Stimulated activated CD4-positive, alpha-beta T cell treated with anti-CD3 and anti-CD28 coated beads, Interleukin-15, amount 100 ng/mL, for 24 hours (primary cell): ENCODE results near the gene SLC44A1.

Experiments
- DNase-seq: peaks from one replicate; pipeline ENCODE4 v3.0.0-alpha.2; 2020

SLC44A1 gene

DNA sequence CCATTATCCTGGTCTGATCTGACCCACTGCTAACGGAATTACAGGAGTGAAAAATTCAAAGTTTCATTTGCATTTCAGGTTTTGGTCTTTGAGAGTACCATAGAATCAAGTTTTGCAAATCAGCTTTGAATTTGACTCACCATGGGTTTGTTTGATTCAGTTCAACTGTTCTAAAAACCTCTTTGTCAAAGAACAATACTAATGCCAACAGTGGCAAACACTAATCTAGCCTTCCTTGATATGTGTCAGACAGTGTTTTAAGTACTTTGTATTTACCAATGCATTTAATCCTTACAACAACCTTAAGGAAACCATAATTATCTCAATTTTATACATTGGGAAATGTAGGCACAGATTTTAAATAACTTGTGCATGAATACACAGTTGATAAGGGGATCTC is 193.3 kb downstream of the SLC44A1 start:
- no peak for DNase-seq

DNA sequence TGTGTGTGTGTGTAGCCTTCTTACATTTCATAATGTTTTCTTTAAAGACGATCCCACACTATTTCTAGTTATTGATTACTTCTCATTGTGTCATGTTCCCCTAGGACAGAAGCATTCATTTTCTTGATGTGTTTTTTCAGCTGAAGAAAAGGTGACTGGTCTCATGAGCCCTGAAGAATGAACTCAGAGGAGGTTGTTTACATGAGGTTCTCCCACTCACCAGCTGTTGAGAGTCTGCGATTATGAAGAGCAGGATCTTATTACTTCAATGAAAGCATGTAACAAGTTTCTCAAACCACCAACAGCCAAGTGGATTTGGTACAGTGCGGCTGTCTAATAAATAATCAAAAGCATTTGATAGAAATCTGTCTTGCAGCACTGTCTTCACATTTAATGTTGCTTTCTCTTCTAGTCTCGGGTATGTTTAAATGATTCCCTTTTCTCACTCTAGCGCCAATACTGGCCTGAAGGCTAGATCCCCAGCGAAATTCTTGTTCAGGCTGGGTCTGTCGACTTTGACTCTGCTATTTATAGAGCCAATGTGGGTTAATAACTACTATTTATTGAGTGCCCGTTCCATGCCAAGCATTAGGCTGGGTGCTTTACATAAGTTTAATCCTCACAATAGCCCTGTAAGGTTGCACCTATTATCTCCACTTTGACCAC is 193.8 kb downstream of the SLC44A1 start:
- DNase-seq, result no peak

DNA sequence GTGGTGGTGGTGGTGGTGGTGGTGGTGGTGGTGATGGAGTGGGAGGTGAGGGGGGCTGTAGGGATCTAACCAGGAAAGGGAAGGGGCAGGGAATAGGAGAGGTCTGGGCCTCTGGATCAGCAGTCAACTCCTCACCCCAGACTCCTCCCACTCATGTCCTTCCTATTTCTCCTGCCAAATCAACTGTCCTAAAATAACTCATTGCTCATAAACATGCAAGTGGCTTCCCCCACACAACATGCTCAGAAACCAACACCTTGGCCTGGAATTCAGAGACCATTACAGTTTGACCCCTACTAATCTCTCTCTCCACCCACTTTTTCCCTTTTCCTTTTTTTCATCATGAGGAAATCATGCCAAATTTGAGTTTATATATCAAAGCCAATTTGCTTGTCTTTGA is 195.0 kb downstream of the SLC44A1 start:
- no peak for DNase-seq

DNA sequence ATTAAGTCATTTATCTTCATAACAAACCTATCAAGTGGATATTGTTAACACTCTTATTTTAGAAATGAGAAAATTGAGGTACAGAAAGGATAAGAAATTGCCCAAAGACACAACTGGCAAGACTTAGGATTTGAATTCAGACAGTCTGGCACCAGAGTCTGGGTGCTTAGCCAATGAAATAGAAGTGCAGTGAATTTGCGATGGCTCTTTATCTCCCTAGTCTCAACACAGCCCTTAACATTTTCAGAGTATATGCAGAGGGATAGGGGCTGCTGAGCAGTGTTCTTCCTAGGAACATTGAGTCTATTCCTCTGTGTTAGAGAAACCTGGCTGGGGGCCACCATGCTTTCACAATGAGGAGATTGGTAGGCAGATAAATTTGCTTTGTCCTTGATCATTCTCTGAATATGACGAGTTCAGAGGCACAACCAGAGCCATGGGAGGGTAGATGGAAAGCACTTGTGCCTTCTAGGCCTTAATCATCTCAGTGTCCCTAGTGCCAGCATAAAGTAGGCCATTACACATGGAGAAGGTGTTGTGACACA is 197.2 kb downstream of the SLC44A1 start:
- DNase-seq, result no peak

DNA sequence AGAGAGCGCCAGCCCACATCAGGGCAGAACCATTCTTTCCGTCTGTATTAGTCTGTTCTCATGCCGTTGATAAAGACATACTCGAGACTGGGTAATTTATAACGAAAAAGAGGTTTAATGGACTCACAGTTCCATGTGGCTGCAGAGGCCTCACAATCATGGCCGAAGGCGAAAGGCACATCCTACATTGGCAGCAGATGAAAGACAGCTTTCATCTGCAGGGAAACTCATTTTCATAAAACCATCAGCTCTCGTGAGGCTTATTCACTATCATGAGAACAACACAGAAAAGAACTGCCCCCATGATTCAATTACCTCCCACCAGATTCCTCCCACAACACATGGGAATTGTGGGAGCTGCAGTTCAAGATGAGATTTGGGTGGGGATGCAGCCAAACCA is 198.7 kb downstream of the SLC44A1 start:
- DNase-seq, result no peak

DNA sequence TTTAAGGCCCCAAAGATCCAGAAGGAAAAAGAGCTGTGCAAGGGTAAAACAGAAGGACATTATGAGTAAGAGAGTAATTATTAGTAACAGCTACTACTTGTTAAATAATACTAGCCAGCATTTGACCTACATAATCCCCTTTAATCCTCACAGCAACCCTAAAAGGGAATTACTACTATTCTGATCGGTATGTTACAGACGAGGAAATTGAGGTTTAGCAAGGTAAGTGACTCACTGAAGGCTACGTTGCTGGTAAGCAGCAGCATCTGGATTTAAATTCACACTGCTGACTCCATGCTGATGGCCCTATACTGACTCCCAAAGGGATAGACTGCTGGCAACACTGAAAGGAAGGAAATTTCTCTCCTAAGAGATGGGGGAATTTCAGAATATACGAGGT is 199.7 kb downstream of the SLC44A1 start:
- DNase-seq, result no peak

DNA sequence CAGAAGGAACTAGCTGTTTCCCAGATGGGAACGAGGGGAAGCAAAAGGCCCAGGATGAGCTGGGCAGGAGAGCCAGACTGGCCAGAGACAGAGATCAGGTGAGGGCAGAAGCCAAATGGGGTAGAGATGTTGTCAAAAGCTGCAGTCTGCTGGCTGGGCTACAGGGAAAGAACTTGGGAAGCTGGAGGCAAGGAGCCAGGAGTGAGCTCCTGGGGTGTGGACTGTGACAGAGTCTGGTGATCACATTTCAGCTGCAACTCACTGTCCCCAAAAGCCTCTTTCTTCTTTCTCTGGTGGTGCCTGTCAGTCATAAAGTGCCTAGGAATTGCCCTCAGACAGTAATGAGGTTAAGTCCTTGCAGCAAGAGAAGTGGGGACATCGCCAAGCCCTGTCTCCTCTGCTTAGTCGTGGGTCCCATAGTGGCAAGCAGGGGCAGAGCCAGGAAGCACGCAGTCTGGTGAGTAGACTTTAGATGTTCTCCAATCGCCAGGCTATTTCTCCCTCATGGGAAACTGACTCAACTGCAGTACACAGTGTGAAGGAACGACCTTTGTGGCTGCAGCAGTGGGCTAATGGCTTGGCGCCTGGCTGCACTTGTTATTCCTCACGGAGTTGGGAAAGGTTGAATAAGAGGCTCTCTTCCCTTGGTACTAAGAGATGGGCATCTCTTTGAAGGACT is 200.9 kb downstream of the SLC44A1 start:
- DNase-seq, result no peak

DNA sequence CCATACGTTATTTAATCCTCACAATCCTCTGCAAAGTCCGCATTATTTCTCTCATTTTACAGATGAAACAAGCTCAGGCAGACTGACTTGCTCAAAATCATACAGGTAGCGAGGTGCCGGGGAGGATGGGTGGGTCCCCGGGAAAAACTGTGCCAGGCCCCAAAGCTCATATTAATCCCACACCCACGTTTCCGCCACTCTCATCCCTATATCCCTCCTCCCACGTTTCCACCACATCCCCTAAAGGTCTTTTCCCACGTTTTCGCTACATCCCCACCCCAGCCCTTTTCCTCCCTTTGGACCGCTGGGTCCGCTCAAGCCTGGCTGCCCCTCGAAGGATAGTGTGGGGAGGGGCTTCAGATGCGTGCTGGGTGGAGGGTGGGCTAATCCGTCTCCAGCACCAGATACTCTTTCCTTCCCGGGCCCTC is 202.9 kb downstream of the SLC44A1 start:
- no peak for DNase-seq

DNA sequence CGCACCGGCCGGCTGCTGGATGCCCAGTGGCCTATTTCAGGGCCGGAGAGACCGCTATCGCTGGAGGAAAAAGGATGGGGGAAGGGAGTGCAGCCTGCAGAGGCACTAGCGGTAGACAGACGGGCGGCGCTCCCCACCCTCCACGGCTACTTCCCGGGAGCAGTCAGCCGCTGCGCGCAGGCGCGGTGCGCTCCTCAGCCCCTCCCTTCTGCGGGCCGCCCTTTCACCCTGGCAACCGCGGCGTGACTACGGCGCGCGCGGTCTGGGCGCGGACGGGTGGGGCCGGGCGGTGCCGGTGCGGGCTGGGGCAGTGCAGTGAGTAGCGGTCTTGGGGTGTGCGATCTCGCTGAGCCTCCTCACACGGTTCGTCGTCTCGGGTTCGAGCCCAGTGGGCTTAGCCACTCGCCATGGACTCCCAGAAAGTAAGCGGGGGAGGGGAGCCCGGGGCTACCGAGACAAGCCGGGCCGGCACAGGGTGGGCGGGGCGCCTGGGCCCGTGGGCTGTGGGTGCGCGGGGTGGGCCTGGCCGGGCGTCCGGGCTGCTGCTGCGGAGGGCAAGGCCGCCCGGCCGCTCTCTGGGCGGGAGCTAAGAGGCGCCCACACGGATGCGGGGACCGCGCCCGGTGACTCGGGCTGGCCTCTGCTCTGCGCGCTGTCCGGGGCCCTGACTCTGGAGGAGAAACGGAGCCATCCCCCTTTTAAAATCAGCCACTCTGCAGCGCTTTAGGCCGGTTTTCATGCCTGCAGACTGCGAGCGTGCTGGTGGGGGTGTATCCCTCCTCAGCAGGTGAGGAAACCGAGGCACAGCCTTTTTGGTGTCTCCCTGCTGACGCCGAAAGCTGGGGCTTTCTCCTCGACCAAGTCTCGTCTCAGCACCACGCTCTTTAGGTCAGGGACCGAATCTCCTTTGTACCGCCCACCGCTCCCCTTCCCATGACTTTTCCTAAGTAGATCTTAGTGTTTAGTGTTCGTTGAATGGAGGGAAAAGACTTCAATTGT is 203.7 kb downstream of the SLC44A1 start, which contains the start of gene FSD1L:
FSD1L (plus strand) TSS at position 221 of the 999 bp plus-strand sequence; CDS start at position 408, 187 bp downstream.
- peak; percentile 92 for DNase-seq

DNA sequence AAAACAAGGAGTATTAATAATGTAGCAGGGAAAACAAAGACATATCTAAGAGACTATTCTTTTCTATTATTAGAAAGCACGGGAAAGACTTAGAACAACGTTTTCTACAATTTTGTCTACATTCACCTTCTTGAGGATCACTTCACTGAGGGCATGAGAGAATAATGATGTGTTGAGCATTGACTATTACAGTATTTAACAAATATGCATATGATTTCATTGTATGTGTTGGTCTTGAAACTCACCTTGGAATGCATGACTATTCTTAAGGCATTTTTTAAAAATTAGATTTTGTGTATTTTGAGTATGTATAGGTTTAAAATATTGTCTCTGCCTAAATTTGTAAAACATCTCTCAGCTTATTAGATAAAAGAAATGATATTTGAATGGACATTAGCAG is 204.6 kb downstream of the SLC44A1 start:
- no peak for DNase-seq

DNA sequence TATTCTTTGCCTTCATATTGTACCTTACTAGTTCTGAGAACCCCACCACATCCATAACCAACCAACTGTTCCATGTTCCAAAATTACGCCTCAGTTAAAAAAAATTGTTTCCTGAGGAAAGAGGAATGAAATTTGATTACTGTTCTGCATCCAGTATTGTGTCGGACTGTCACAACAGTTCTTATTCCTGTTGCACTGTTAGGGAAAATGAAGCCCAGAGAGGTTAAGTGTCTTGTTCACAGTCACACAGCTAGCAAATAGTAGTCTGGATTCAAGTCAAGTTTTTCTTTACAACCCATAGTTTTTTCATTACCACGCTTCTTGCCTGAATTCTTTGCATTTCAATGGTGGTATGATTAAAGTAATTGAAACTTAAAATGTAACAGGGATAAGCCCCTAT is 207.7 kb downstream of the SLC44A1 start:
- DNase-seq, result no peak

DNA sequence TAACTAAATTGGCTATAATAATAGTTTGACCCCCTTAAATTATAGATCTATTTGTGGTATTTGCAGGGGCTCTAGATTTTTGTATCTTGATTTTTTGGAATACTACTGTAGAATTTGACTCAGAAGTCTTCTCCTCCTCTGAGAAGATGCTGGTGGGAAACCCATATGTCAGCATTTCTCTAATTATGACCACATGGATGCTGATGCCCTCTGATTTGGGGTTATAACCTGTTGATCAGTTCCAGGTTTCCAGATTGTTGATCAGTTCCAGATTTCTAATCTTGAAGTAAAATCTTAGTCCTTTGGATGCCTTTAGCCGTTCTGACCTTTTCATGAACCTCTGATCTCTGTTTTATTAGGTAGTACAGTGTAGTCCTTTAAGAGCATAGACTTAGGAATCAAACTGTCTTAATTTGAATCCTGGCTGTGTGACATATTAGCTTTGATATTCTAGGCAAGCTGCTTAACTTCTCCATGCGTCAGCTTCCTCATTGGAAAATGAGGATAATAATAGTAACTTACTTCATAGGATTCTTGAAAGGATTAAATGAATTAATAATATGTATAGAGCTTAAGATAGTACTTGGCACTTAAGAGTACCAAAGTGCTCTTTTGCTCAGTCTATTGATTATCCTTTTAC is 211.5 kb downstream of the SLC44A1 start:
- DNase-seq, result no peak

DNA sequence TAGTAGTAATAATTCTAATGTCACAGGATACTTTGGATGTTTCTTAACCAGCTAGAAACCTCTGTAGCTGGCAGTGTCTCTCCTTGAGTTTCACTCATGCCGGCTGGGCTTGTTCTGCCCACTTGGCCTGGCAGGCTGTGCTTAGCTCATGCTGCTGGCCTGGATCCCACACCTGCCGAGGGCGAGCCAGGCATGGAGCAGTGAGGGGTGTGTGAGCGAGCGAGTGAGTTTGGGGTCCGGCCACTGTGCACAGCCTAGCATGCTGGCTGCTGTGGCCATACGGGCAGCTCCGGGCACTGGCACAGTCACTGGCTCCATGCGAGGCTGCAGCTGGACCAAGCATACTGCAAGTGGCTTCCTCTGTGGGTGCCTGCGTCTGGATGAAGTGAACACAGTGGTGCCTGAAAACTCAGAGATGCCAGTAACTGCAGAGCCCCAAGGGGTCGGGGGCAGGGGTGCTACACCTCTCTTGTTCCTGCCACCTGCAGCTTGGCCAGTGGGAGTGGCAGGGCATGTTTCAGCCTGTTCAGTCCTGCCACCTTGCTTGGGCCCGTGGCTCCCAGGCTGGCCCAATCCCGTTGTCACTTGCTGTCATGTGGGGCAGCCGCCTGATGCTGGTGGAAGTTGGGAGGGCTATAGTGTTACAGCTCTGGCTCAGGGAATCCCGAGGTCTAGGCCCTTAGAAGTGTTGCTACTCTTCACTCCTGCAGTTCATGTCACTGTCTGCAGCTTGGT is 213.3 kb downstream of the SLC44A1 start:
- DNase-seq, result no peak

DNA sequence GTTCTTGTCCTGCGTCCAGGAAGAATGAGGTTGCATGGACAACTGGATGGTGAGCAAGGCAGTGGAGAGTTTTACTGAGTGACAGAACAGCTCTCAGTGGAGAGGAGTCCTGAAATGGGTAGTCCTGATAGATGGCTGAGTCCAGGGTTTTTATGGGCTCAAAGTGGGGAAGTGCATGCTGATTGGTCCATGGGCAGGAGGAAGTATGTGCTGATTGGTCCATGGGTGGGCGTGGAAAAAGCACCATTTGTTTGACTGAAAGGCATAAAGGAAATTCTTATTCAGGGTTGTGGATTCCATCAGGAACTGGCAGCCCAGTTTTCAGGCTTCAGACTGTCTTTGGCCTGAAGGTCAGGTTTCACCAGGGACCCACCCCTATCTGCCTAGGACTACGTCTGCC is 214.0 kb downstream of the SLC44A1 start:
- no peak for DNase-seq

DNA sequence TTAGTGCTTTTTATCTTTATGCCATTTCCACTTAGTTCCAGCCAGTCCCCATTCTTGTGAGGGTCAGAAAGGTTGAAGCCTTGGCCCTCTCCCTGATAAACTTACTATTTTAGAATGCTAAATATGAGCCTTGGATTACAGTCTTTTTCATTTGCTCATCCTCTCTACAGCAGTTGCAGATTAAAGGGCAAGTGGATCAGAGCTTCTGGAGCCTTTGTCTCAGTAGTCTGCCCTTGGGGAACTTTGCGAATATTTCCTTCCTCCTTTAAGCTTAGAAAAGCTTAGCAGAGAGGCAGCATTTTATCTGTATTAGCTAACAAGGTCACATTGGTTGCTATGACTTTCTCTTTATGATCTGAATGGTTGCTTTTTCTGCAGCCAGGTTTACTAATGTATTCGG is 214.9 kb downstream of the SLC44A1 start:
- DNase-seq, result no peak

DNA sequence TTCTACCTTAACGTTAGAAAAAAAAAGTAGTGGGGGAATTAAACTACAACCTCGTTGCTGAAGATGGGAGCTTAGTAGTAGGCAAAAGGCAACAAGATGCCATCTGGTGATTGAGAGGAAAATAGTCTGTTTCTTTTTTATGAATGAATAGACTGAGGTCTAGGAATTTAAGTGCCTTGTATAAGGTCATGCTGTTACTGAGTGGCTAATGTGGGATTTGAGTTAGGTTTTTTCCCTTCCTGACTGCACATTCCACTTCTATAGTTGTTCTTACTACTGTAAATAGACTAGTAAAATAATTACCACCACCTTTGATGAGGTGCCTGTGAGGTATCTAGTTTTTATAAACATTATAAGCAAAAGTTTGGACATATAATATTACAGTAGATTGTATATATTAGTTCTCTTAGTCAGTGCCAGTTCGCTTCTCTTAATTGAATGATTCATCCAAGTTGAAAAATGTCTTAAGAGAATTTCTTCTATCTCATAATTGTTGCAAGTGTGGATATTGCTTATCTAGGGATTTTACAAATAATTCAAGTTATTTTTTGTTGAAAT is 222.5 kb downstream of the SLC44A1 start:
- no peak for DNase-seq

DNA sequence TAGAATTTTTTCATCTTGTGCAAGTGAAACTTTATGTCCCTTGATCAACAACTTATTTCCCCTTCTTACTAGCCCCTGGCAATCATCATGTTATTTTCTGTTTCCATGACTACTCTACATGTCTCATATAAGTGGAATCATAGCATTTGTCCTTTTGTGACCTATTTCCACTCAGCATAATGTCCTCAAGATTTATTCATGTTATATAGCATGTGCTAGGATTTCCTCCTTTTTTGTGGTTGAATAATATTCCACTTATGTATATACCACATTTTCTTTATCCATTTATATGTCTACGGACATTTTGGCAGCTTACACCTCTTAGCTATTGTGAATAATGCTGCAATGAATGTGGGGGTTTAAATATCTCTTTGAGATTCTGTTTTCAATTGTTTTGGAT is 224.4 kb downstream of the SLC44A1 start:
- no peak for DNase-seq

DNA sequence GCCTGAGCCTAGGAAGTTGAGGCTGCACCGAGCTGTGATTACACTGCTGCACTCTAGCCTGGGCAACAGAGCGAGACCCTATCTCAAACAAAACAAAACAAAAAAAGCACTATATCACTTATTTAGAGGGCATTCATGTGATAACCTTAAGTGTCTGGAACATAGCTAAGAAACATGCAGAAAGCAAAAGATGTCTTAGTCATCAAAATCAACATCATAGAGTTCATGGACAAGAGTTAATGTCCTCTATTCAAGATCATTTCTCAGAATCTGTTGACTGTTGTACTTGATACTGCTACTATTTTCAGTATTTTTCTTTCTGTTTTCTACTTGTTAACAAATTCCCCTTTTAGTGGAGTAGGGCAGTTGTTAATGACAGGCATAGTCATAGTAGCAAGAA is 228.8 kb downstream of the SLC44A1 start:
- no peak for DNase-seq

DNA sequence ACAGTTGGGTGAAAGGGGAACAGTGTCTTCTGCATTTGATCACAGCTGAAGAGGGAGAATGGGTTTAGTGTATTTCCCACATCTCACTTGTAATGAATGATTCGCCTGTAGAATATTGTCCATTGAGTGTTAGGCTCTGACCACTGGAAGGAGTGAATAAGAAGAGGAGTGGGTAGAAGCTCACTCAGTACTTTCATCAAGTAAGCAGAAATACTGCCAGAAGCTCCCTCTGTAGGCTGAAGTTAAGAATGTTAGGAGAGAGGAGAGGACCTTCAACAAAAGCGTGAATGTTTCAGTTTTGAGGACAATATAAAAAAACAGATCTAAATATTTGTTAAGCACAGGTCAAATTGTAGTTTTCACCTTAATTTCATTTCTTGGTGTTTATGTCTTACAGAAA is 230.9 kb downstream of the SLC44A1 start:
- DNase-seq, result no peak

DNA sequence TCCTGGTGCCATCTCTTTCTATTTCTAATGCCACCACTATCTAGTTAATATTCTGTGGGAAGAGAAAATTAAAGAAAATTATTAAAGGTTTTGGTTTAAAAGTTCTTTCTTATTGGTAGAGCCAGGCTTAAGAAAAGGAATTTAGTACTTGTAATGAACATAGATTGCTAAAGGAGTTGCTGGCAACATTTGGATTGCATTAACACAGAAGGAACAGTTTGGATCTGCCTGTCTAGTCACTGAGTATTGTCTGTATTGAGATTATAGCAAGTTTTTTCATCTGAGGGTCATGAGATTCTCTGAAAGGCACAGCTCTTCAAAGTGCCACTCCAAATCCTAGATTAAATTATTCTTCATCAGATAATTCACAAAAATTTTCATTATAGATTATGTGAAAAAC is 235.4 kb downstream of the SLC44A1 start:
- no peak for DNase-seq

DNA sequence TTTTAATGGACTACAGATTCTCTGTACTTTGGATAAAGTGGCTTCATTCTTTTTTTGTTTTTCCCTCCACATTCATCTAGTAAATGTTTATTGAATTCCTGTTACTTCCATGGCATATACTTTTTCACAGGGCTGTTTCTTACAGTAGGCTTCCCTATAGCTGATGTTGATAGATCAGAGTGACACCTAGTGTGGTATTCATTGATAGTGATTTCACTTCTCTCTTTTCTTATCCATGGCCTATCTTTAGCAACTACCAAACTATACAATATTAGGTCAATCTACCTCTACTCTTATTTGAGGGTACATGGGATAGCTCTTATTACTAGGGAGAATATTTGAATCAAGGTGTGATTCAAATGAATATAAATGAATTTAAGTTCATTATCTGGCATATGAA is 239.2 kb downstream of the SLC44A1 start:
- DNase-seq, result no peak

DNA sequence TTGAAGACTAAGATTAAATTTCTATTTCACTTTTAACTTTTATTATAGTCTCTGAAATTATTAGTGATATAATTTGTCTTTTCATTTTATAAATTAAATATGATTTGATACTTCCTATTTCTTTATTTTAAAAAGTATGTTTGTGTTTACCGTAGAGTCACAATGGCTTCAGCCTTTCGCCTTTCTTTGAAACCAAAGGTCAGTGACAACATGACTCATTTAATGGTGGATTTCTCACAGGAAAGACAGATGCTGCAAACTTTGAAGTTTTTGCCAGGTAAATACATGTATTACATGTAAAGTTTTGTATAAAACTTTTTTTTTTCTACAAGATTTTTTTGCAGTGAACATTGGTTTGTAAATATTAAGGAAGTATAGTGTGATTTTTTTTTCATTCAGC is 239.8 kb downstream of the SLC44A1 start:
- DNase-seq, result no peak
